NCI-H146 (cell line): ENCODE data around the gene NUCB1.

Experiments used
- DNase-seq: peaks from one replicate; lab custom pipeline; 2025; lab: John Stamatoyannopoulos, UW

The NUCB1 gene

DNA sequence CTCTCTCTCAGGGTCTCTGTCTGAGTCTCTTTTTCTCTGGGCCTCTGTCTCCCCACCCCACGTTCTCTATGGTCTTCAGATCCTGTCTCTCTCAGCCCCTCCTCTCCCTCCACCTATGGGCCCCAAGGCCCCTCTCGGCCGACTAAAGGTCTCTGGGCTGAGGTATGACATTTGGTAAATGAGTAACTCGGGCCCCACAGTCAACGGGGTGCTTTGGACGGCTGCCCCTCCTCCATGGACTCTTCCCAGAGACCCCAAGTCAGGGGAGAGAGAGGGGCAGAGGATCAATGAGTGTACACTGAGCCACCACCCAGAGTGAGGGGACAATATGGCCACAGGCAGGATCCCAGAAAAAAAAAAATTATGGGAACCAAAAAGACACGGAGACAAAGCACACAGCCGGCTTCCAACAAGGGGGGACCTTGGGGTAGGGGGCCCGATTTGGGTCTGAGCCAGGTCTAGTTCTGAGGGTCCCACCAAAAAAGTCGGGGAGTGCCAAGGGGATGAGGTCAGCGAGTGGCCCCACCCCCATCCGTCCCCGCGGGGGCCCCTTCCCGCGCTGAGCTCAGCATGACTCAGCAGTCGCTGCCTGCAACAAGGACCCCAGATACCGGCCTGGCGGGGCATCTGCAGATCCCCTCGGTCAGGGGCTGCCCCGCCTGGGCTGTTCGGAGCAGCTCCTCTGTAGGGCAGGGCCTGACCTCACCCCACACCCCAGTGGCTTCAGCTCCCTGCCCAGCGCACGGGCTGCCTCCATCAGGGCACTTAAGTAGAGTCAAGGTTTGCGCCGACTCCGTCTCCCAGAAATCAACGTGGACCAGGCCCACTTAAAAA, 63.5 kb downstream of the NUCB1 start:
- peak; percentile 22 for DNase-seq

- no peak for DNase-seq
Measured at GRCh38 chr19:48964205-48965039, 64.3 kb downstream of the NUCB1 start.

GRCh38 chr19:48965040-48965805, 65.1 kb downstream of the NUCB1 start, which contains the start of gene FTL:
FTL (plus strand) TSS chr19:48965309; CDS start chr19:48965508, 199 bp downstream.
- peak; percentile 96 for DNase-seq

DNA sequence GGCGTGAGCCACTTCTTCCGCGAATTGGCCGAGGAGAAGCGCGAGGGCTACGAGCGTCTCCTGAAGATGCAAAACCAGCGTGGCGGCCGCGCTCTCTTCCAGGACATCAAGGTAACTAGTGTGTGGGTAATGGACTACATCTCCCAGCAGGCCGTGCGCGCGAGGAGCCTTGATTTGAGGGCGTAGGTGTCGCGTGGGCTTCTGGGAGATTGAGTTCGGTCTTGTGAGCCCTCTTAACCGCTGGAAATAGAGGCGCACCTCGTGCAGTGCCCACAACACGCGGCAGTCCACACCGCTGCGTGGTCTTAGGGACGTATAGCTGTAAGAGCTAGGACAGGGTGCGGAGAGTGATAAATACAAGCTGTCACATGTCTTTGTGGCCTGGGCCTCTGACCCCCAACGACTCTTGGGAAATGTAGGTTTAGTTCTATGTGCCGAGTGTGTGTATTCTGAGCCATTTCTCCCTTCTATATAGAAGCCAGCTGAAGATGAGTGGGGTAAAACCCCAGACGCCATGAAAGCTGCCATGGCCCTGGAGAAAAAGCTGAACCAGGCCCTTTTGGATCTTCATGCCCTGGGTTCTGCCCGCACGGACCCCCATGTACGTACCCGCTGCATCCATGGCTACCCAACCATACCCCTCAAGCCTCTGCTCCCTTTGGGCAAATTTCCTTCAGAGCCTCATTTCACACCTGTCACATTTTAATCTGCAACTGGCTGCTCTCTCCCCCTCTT, 65.9 kb downstream of the NUCB1 start:
- peak; percentile 92 for DNase-seq

DNA sequence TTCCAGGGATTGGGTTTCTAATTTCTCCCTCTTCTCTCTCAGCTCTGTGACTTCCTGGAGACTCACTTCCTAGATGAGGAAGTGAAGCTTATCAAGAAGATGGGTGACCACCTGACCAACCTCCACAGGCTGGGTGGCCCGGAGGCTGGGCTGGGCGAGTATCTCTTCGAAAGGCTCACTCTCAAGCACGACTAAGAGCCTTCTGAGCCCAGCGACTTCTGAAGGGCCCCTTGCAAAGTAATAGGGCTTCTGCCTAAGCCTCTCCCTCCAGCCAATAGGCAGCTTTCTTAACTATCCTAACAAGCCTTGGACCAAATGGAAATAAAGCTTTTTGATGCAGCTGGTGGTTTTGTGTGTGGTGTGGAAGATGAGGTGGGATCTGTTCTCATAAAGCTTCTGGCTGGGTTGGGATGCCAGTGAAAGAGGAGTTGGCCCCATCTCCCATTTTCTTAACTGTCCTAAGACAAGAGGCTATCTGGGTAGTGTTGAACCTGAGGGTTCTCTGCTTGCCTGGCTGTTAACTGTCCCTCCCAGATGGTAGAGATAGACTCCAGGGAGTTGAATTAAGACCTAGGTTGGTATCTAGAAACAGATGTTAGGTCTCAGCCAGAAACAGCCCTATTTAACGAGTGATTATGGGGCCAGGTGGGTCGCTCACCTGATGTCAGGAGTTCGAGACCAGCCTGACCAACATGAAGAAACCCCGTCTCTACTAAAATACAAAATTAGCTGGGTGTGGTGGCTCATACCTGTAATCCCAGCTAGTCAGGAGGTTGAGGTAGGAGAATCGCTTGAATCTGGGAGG, 66.6 kb downstream of the NUCB1 start:
- DNase-seq = no peak

- no peak for DNase-seq
Measured at GRCh38 chr19:48967346-48968178, 67.5 kb downstream of the NUCB1 start.

- DNase-seq = no peak
Measured at GRCh38 chr19:48968179-48968661, 68.1 kb downstream of the NUCB1 start.

GRCh38 chr19:48968813-48969218, 68.7 kb downstream of the NUCB1 start:
- no peak for DNase-seq

GRCh38 chr19:48969276-48970138, 69.4 kb downstream of the NUCB1 start:
- DNase-seq = no peak

DNA sequence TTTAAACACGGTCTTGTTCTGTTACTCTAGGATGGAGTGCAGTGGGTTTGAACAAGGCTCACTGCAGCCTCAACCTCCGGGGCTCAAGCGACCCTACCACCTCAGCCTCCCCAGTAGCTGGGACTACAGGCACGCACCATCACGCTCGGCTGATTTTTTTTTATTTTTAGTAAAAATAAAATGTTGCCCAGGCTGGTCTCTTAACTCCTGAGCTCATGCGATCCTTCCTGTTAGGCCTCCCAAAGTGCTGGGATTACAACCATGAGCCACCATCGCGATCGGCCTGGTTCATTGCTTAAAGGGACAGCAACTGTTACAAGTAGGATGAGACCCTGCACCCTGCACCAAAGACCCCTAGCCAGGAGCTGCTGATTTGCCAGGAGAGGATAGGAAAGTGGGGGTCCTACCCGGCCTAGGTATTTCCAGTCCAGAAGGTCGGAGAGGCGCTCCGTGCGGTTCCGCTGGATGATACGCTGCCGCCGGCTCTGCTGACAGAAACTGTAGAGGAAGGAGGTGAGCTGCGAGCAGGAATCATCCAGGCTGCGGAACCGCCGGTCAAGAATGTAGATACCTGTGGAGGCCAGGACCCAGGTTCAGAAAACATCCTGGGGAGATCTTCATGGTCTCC, 70.1 kb downstream of the NUCB1 start:
- no peak for DNase-seq

- peak; percentile 48 for DNase-seq
Measured at GRCh38 chr19:48970923-48971395, 70.8 kb downstream of the NUCB1 start.
